GDM1 (cell line): Measurements from ENCODE around the gene FRMD3.
"Not testable (repeated sequence)": the region's sequence is repeated elsewhere in the genome, so short reads cannot be mapped to it uniquely, and the experiment has no call there.

ENCODE experiments used
- DNase-seq: peaks from one replicate; lab custom pipeline; 2025; lab: John Stamatoyannopoulos, UW

Gene FRMD3

GRCh38 chr9:83521411-83521810 is 16.8 kb downstream of the FRMD3 start:
- no peak for DNase-seq

- no peak for DNase-seq
These were observed 17.2 kb downstream of the FRMD3 start for GRCh38 chr9:83521011-83521410.

GRCh38 chr9:83520292-83520691 is 17.9 kb downstream of the FRMD3 start:
- DNase-seq, result no peak

GRCh38 chr9:83517980-83518379 is 20.2 kb downstream of the FRMD3 start:
- not testable (repeated sequence) for DNase-seq

GRCh38 chr9:83514767-83515166 is 23.4 kb downstream of the FRMD3 start:
- no peak for DNase-seq

GRCh38 chr9:83512621-83513020 is 25.6 kb downstream of the FRMD3 start:
- DNase-seq, result no peak

- DNase-seq, result no peak
These were observed 27.1 kb downstream of the FRMD3 start for GRCh38 chr9:83511051-83511450.

- no peak for DNase-seq
These were observed 28.8 kb downstream of the FRMD3 start for GRCh38 chr9:83509402-83509801.

- peak; percentile 9 for DNase-seq
These were observed 30.1 kb downstream of the FRMD3 start for GRCh38 chr9:83508067-83508466.

GRCh38 chr9:83505282-83505681 is 32.9 kb downstream of the FRMD3 start:
- DNase-seq, result no peak

- no peak for DNase-seq
These were observed 34.3 kb downstream of the FRMD3 start for GRCh38 chr9:83503866-83504265.

GRCh38 chr9:83501565-83501964 is 36.6 kb downstream of the FRMD3 start:
- no peak for DNase-seq

- no peak for DNase-seq
These were observed 40.8 kb downstream of the FRMD3 start for GRCh38 chr9:83497441-83497840.

- no peak for DNase-seq
These were observed 46.2 kb downstream of the FRMD3 start for GRCh38 chr9:83491995-83492394.

- DNase-seq, result no peak
These were observed 46.8 kb downstream of the FRMD3 start for GRCh38 chr9:83491413-83491812.

- DNase-seq, result no peak
These were observed 48.2 kb downstream of the FRMD3 start for GRCh38 chr9:83489961-83490360.

- DNase-seq, result no peak
These were observed 53.2 kb downstream of the FRMD3 start for GRCh38 chr9:83484990-83485389.

GRCh38 chr9:83483223-83483622 is 55.0 kb downstream of the FRMD3 start:
- no peak for DNase-seq

- no peak for DNase-seq
These were observed 58.4 kb downstream of the FRMD3 start for GRCh38 chr9:83479765-83480164.

- DNase-seq, result no peak
These were observed 60.6 kb downstream of the FRMD3 start for GRCh38 chr9:83477571-83477970.

GRCh38 chr9:83477120-83477519 is 61.1 kb downstream of the FRMD3 start:
- DNase-seq, result no peak

- no peak for DNase-seq
These were observed 61.7 kb downstream of the FRMD3 start for GRCh38 chr9:83476513-83476912.

GRCh38 chr9:83475741-83476140 is 62.5 kb downstream of the FRMD3 start:
- no peak for DNase-seq

- no peak for DNase-seq
These were observed 63.6 kb downstream of the FRMD3 start for GRCh38 chr9:83474631-83475030.

GRCh38 chr9:83473488-83473971 is 64.7 kb downstream of the FRMD3 start:
- no peak for DNase-seq
